Activated CD4-positive, alpha-beta T cell treated with anti-CD3 and anti-CD28 coated beads for 48 hours (primary cell): Measurements from ENCODE around the gene PDLIM5.
"Not testable (repeated sequence)": the region's sequence is repeated elsewhere in the genome, so short reads cannot be mapped to it uniquely, and the experiment has no call there.

ENCODE experiments used
- DNase-seq: peaks from one replicate; pipeline ENCODE4 v3.0.0-alpha.2; 2020

Gene PDLIM5

GRCh38 chr4:94504545-94504944 lies 52.8 kb downstream of the PDLIM5 start:
- DNase-seq, result no peak

- no peak for DNase-seq
Observed at GRCh38 chr4:94506822-94507221, 55.1 kb downstream of the PDLIM5 start.

GRCh38 chr4:94507281-94507680 lies 55.5 kb downstream of the PDLIM5 start:
- no peak for DNase-seq

GRCh38 chr4:94507708-94508107 lies 56.0 kb downstream of the PDLIM5 start:
- DNase-seq, result peak; percentile 7

GRCh38 chr4:94508296-94508695 lies 56.6 kb downstream of the PDLIM5 start:
- no peak for DNase-seq

- no peak for DNase-seq
Observed at GRCh38 chr4:94508806-94509205, 57.1 kb downstream of the PDLIM5 start.

- no peak for DNase-seq
Observed at GRCh38 chr4:94511591-94511990, 59.8 kb downstream of the PDLIM5 start.

- DNase-seq, result not testable (repeated sequence)
Observed at GRCh38 chr4:94513532-94513931, 61.8 kb downstream of the PDLIM5 start.

- no peak for DNase-seq
Observed at GRCh38 chr4:94515365-94515764, 63.6 kb downstream of the PDLIM5 start.

GRCh38 chr4:94516067-94516466 lies 64.3 kb downstream of the PDLIM5 start:
- no peak for DNase-seq

GRCh38 chr4:94516999-94517398 lies 65.3 kb downstream of the PDLIM5 start:
- no peak for DNase-seq

- DNase-seq, result no peak
Observed at GRCh38 chr4:94517492-94517891, 65.8 kb downstream of the PDLIM5 start.

- DNase-seq, result no peak
Observed at GRCh38 chr4:94519019-94519418, 67.3 kb downstream of the PDLIM5 start.

- no peak for DNase-seq
Observed at GRCh38 chr4:94519925-94520789, 68.4 kb downstream of the PDLIM5 start.

GRCh38 chr4:94523033-94523580 lies 71.4 kb downstream of the PDLIM5 start:
- DNase-seq, result no peak

- DNase-seq, result no peak
Observed at GRCh38 chr4:94523617-94524016, 71.9 kb downstream of the PDLIM5 start.

GRCh38 chr4:94525993-94526728 lies 74.4 kb downstream of the PDLIM5 start:
- DNase-seq, result no peak

GRCh38 chr4:94527556-94528233 lies 76.0 kb downstream of the PDLIM5 start:
- DNase-seq, result no peak

GRCh38 chr4:94528792-94529451 lies 77.2 kb downstream of the PDLIM5 start:
- no peak for DNase-seq

GRCh38 chr4:94530073-94530472 lies 78.3 kb downstream of the PDLIM5 start:
- DNase-seq, result no peak

- DNase-seq, result no peak
Observed at GRCh38 chr4:94531991-94532789, 80.4 kb downstream of the PDLIM5 start.
